HG02885 (cell line): Measurements from ENCODE around the gene CDRT4.

Experiments used
- ATAC-seq: cut with Tn5 transposase; IDR thresholded peaks from one replicate; pipeline ENCODE4 v1.9.1; 2021; ENCODE audit warnings: mild to moderate bottlenecking; ENCODE audit not compliant: unreplicated experiment, poor library complexity

The CDRT4 gene

GRCh38 chr17:15436473-15437302 lies 30.7 kb downstream of the CDRT4 start:
- no peak for ATAC-seq

GRCh38 chr17:15434956-15435355 lies 32.5 kb downstream of the CDRT4 start:
- no peak for ATAC-seq

GRCh38 chr17:15432807-15433611 lies 34.4 kb downstream of the CDRT4 start:
- ATAC-seq = no peak

- ATAC-seq = no peak
Observed at GRCh38 chr17:15431766-15432165, 35.7 kb downstream of the CDRT4 start.

GRCh38 chr17:15431196-15431595 lies 36.2 kb downstream of the CDRT4 start:
- ATAC-seq = no peak

GRCh38 chr17:15424521-15424920 lies 42.9 kb downstream of the CDRT4 start:
- no peak for ATAC-seq

- ATAC-seq = no peak
Observed at GRCh38 chr17:15422392-15422965, 44.9 kb downstream of the CDRT4 start.

GRCh38 chr17:15418781-15419180 lies 48.6 kb downstream of the CDRT4 start:
- no peak for ATAC-seq

- no peak for ATAC-seq
Observed at GRCh38 chr17:15414532-15415306, 52.7 kb downstream of the CDRT4 start.

- no peak for ATAC-seq
Observed at GRCh38 chr17:15413101-15413771, 54.2 kb downstream of the CDRT4 start.

- ATAC-seq = no peak
Observed at GRCh38 chr17:15412606-15413005, 54.8 kb downstream of the CDRT4 start.

GRCh38 chr17:15411384-15412198 lies 55.8 kb downstream of the CDRT4 start:
- no peak for ATAC-seq

- no peak for ATAC-seq
Observed at GRCh38 chr17:15409721-15410250, 57.6 kb downstream of the CDRT4 start.

GRCh38 chr17:15408803-15409202 lies 58.6 kb downstream of the CDRT4 start:
- no peak for ATAC-seq

GRCh38 chr17:15406081-15406480 lies 61.3 kb downstream of the CDRT4 start:
- no peak for ATAC-seq

- no peak for ATAC-seq
Observed at GRCh38 chr17:15405058-15405415, 62.4 kb downstream of the CDRT4 start.

GRCh38 chr17:15404106-15405057 lies 63.0 kb downstream of the CDRT4 start:
- ATAC-seq = no peak
